ENCODE results near the gene KRTAP24-1.

Gene KRTAP24-1

GRCh38 chr21:30238168-30238567 lies 44.6 kb downstream of the KRTAP24-1 start:
- Histone ChIP-seq H3K9ac (ENCODE audit: low read length) (no peak overlapping the region), H3K36me3 (ENCODE audit: insufficient read depth, low read length) (no peaks in the 10 kb centered on the region), H3K79me2 (ENCODE audit: insufficient read depth, low read length) (no peaks in the 10 kb centered on the region), H3K27me3 (ENCODE audit: insufficient read depth, low read length) (no peaks in the 10 kb centered on the region), H3K9me2 (ENCODE audit: low read depth, low read length) (no peaks in the 10 kb centered on the region), H2AFZ (ENCODE audit: low read length) (no peak overlapping the region), H3K4me2 (ENCODE audit: low read length) (no peak overlapping the region), H4K20me1 (ENCODE audit: insufficient read depth, low read length) (no peaks in the 10 kb centered on the region), H3K27ac (ENCODE audit: low read depth, low read length, poor library complexity, severe bottlenecking) (no peak overlapping the region), H3F3A (ENCODE audit: insufficient read depth, low read length) (no peaks in the 10 kb centered on the region), H3K4me1 (ENCODE audit: insufficient read depth, low read length, severe bottlenecking) (no peaks in the 10 kb centered on the region), H3K9me3 (ENCODE audit: low read length) (no peaks in the 10 kb centered on the region), H3K4me3 (ENCODE audit: low read depth, low read length, poor library complexity, severe bottlenecking) (no peak overlapping the region)
- TF ChIP-seq EZH2 (IDR thresholded peaks at IDR 0.05; ENCODE audit: borderline replicate concordance, low read length) (no peak), CTCF (IDR thresholded peaks at IDR 0.05; ENCODE audit: low read length) (no peak)

GRCh38 chr21:30234643-30235042 lies 48.1 kb downstream of the KRTAP24-1 start:
- no peaks in the 10 kb centered on the region for H4K20me1 ChIP-seq (ENCODE audit: insufficient read depth, low read length)
- no peak overlapping the region for H2AFZ ChIP-seq (ENCODE audit: low read length)
- no peaks in the 10 kb centered on the region for H3K36me3 ChIP-seq (ENCODE audit: insufficient read depth, low read length)
- no peaks in the 10 kb centered on the region for H3K9me3 ChIP-seq (ENCODE audit: low read length)
- no peaks in the 10 kb centered on the region for H3K27me3 ChIP-seq (ENCODE audit: insufficient read depth, low read length)
- no peaks in the 10 kb centered on the region for H3F3A ChIP-seq (ENCODE audit: insufficient read depth, low read length)
- no peaks in the 10 kb centered on the region for H3K4me1 ChIP-seq (ENCODE audit: insufficient read depth, low read length, severe bottlenecking)
- H3K4me3 ChIP-seq (ENCODE audit: low read depth, low read length, poor library complexity, severe bottlenecking), result no peak overlapping the region
- no peaks in the 10 kb centered on the region for H3K9me2 ChIP-seq (ENCODE audit: low read depth, low read length)
- H3K9ac ChIP-seq (ENCODE audit: low read length), result no peak overlapping the region
- no peak overlapping the region for H3K27ac ChIP-seq (ENCODE audit: low read depth, low read length, poor library complexity, severe bottlenecking)
- TF ChIP-seq EZH2 (IDR thresholded peaks at IDR 0.05; ENCODE audit: borderline replicate concordance, low read length) (no peak), CTCF (IDR thresholded peaks at IDR 0.05; ENCODE audit: low read length) (no peak)
- H3K4me2 ChIP-seq (ENCODE audit: low read length), result no peak overlapping the region
- H3K79me2 ChIP-seq (ENCODE audit: insufficient read depth, low read length), result no peaks in the 10 kb centered on the region

- no peaks in the 10 kb centered on the region for H3K9me3 ChIP-seq (ENCODE audit: low read length)
- no peaks in the 10 kb centered on the region for H3F3A ChIP-seq (ENCODE audit: insufficient read depth, low read length)
- no peaks in the 10 kb centered on the region for H3K4me1 ChIP-seq (ENCODE audit: insufficient read depth, low read length, severe bottlenecking)
- no peak overlapping the region for H3K27ac ChIP-seq (ENCODE audit: low read depth, low read length, poor library complexity, severe bottlenecking)
- no peaks in the 10 kb centered on the region for H3K36me3 ChIP-seq (ENCODE audit: insufficient read depth, low read length)
- no peaks in the 10 kb centered on the region for H4K20me1 ChIP-seq (ENCODE audit: insufficient read depth, low read length)
- no peak overlapping the region for H3K4me2 ChIP-seq (ENCODE audit: low read length)
- no peaks in the 10 kb centered on the region for H3K9me2 ChIP-seq (ENCODE audit: low read depth, low read length)
- no peaks in the 10 kb centered on the region for H3K79me2 ChIP-seq (ENCODE audit: insufficient read depth, low read length)
- H3K27me3 ChIP-seq (ENCODE audit: insufficient read depth, low read length), result no peaks in the 10 kb centered on the region
- TF ChIP-seq EZH2 (IDR thresholded peaks at IDR 0.05; ENCODE audit: borderline replicate concordance, low read length) (no peak), CTCF (IDR thresholded peaks at IDR 0.05; ENCODE audit: low read length) (no peak)
- H2AFZ ChIP-seq (ENCODE audit: low read length), result no peak overlapping the region
- no peak overlapping the region for H3K4me3 ChIP-seq (ENCODE audit: low read depth, low read length, poor library complexity, severe bottlenecking)
- no peak overlapping the region for H3K9ac ChIP-seq (ENCODE audit: low read length)
Measured at GRCh38 chr21:30234050-30234449, 48.7 kb downstream of the KRTAP24-1 start.

Measured in OCI-LY1 (cell line).